22Rv1 (cell line): Measurements from ENCODE around the gene PNLIPRP2.

Source experiments
- H3K27ac ChIP-seq: fragments of 450-650 bp; 2 replicates; pipeline ENCODE4 v1.5.1; 2017
- ZFX ChIP-seq: fragments of 450-650 bp; IDR thresholded peaks from 2 replicates; pipeline ENCODE4 v1.6.1; 2017; ENCODE audit warnings: antibody characterized with exemption, borderline replicate concordance
- TF ChIP-seq, protein P1 (sequence below): fragments of 450-650 bp; IDR thresholded peaks from 2 replicates; pipeline ENCODE4 v1.5.1; 2017; ENCODE audit warnings: mild to moderate bottlenecking

PNLIPRP2 gene

GRCh38 chr10:116620423-116621400 lies at the start of gene PNLIPRP2:
PNLIPRP2 (plus strand) TSS chr10:116620953.
- no peak for TF ChIP-seq ZFX
- TF ChIP-seq, protein P1, sequence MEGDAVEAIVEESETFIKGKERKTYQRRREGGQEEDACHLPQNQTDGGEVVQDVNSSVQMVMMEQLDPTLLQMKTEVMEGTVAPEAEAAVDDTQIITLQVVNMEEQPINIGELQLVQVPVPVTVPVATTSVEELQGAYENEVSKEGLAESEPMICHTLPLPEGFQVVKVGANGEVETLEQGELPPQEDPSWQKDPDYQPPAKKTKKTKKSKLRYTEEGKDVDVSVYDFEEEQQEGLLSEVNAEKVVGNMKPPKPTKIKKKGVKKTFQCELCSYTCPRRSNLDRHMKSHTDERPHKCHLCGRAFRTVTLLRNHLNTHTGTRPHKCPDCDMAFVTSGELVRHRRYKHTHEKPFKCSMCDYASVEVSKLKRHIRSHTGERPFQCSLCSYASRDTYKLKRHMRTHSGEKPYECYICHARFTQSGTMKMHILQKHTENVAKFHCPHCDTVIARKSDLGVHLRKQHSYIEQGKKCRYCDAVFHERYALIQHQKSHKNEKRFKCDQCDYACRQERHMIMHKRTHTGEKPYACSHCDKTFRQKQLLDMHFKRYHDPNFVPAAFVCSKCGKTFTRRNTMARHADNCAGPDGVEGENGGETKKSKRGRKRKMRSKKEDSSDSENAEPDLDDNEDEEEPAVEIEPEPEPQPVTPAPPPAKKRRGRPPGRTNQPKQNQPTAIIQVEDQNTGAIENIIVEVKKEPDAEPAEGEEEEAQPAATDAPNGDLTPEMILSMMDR: no peak

GRCh38 chr10:116574797-116575196 lies 46.0 kb upstream of the PNLIPRP2 start:
- TF ChIP-seq, protein P1: no peak
- TF ChIP-seq ZFX: no peak
- no peak overlapping the region for H3K27ac ChIP-seq

More at GRCh38 chr10:116620423-116621400, at the start of gene PNLIPRP2:
- H3K27ac ChIP-seq: no peak within 1 kb of the TSS

- TF ChIP-seq, protein P1: no peak
- TF ChIP-seq ZFX: no peak
- no peak overlapping the region for H3K27ac ChIP-seq
Observed at GRCh38 chr10:116587878-116588591, 32.7 kb upstream of the PNLIPRP2 start.

DNA sequence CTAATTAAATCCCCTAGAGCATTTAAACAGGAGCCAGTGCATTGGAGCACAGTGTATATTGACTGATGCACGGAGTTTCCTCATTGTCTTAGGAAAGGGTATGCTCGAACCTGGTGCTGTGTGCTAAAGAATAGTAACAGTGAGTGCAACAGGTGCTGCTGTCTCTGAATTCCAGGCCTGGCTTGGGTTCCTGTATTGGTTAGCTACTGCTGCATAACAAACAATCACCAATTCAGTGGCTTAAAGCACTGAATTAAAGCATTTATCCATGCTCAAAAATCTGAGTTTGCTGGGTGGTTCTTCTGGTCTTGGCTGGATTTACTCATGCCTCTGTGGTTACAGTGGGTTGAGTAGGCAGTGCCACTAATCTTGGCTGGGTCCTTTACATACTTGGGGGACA lies 31.8 kb upstream of the PNLIPRP2 start:
- TF ChIP-seq, protein P1: no peak
- no peak for TF ChIP-seq ZFX
- H3K27ac ChIP-seq: no peak overlapping the region

- no peak for TF ChIP-seq ZFX
- TF ChIP-seq, protein P1: no peak
Observed at GRCh38 chr10:116589926-116590325, 30.8 kb upstream of the PNLIPRP2 start.

GRCh38 chr10:116590590-116591444 lies 29.9 kb upstream of the PNLIPRP2 start, which contains the start of gene PNLIPRP1:
PNLIPRP1 (plus strand) TSS chr10:116590959; CDS start chr10:116591130, 171 bp downstream.
- no peak within 1 kb of the TSS for H3K27ac ChIP-seq
- TF ChIP-seq, protein P1: no peak
- no peak for TF ChIP-seq ZFX

More at GRCh38 chr10:116589926-116590325, 30.8 kb upstream of the PNLIPRP2 start:
- H3K27ac ChIP-seq: no peak overlapping the region
